GM18517 (cell line): Measurements from ENCODE around the gene MEX3A.

Experiments
- ATAC-seq: cut with Tn5 transposase; IDR thresholded peaks from one replicate; pipeline ENCODE4 v1.9.1; 2021; ENCODE audit warnings: mild to moderate bottlenecking, moderate library complexity; ENCODE audit not compliant: unreplicated experiment

MEX3A gene

GRCh38 chr1:156103521-156103947, 21.3 kb upstream of the MEX3A start:
- no peak for ATAC-seq

- no peak for ATAC-seq
These were observed 20.6 kb upstream of the MEX3A start for GRCh38 chr1:156102633-156103511.

- no peak for ATAC-seq
These were observed 19.6 kb upstream of the MEX3A start for GRCh38 chr1:156101880-156102279.

GRCh38 chr1:156100205-156100995, 18.1 kb upstream of the MEX3A start:
- no peak for ATAC-seq

GRCh38 chr1:156099282-156099681, 17.0 kb upstream of the MEX3A start:
- ATAC-seq, result no peak

GRCh38 chr1:156098784-156099183, 16.5 kb upstream of the MEX3A start:
- no peak for ATAC-seq

GRCh38 chr1:156097499-156098178, 15.4 kb upstream of the MEX3A start:
- ATAC-seq, result no peak

GRCh38 chr1:156096640-156097391, 14.6 kb upstream of the MEX3A start:
- no peak for ATAC-seq

- ATAC-seq, result no peak
These were observed 13.7 kb upstream of the MEX3A start for GRCh38 chr1:156095906-156096508.

- ATAC-seq, result no peak
These were observed 9.3 kb upstream of the MEX3A start for GRCh38 chr1:156091610-156092009.

GRCh38 chr1:156090840-156091188, 8.5 kb upstream of the MEX3A start:
- no peak for ATAC-seq

- no peak for ATAC-seq
These were observed 8.0 kb upstream of the MEX3A start for GRCh38 chr1:156090138-156090839.

- ATAC-seq, result no peak
These were observed 7.4 kb upstream of the MEX3A start for GRCh38 chr1:156089704-156090103.

GRCh38 chr1:156086256-156086662, 4.0 kb upstream of the MEX3A start:
- ATAC-seq, result no peak

GRCh38 chr1:156083800-156084790, 1.8 kb upstream of the MEX3A start:
- ATAC-seq, result no peak

GRCh38 chr1:156081917-156082308, 352 bp downstream of the MEX3A start:
- no peak for ATAC-seq

- no peak for ATAC-seq
These were observed 917 bp downstream of the MEX3A start for GRCh38 chr1:156081180-156081916.

GRCh38 chr1:156080863-156081179, 1.4 kb downstream of the MEX3A start:
- no peak for ATAC-seq
